Right atrium auricular region (tissue), 2 donors: ENCODE measurements around the gene NMB. TPM values are rescaled to one million over a fixed set of nuclear protein-coding genes. Genes with fewer than 3 reads are reported as not detected.

Experiments used
- DNase-seq: peaks from one replicate; pipeline ENCODE4 v3.0.0-alpha.2; 2019; ENCODE audit warnings: low spot score
- H3K27ac ChIP-seq, 2 donors: fragments of 200-600 bp; sonication (generic); 1 replicate in 1 of 2; 2 replicates in 1 of 2; pipeline ENCODE4 v1.5.1; 2016 to 2019
- H3K27me3 ChIP-seq, 2 donors: fragments of 200-600 bp; sonication (generic); one replicate each; pipeline versions ENCODE4 v1.5.1 to v1.6.0; 2017 to 2019
- H3K36me3 ChIP-seq: fragments of 200-600 bp; sonication (generic); one replicate; pipeline ENCODE4 v1.5.1; 2016
- H3K4me1 ChIP-seq, 2 donors: fragments of 200-600 bp; sonication (generic); one replicate each; pipeline versions ENCODE4 v1.5.1 to v1.6.0; 2017 to 2019
- H3K4me3 ChIP-seq, 2 donors: fragments of 200-600 bp; sonication (generic); 1 replicate in 1 of 2; 2 replicates in 1 of 2; pipeline ENCODE4 v1.5.1; 2017 to 2019; ENCODE audit warnings: mild to moderate bottlenecking in 1 of 2, moderate library complexity in 1 of 2
- H3K9me3 ChIP-seq, 2 donors: fragments of 200-600 bp; sonication (generic); one replicate each; pipeline ENCODE4 v1.5.1; 2019
- total RNA-seq, 2 donors: library from RNA; depleted of rRNA; stranded (reverse); fragments of >200 nt; gene quantifications; one replicate each; pipeline ENCODE4 v1.1.0, GENCODE V29; 2016
- TF ChIP-seq, protein P1 (sequence below), 2 donors: fragments of 200-600 bp; sonication (generic); IDR thresholded peaks; one replicate each; pipeline ENCODE4 v1.5.1; 2019; ENCODE audit warnings: antibody characterized with exemption in 2 of 2

NMB gene
- total RNA-seq, 2 donors from 2014 or later, result 1.0 to 6.3 TPM

DNA sequence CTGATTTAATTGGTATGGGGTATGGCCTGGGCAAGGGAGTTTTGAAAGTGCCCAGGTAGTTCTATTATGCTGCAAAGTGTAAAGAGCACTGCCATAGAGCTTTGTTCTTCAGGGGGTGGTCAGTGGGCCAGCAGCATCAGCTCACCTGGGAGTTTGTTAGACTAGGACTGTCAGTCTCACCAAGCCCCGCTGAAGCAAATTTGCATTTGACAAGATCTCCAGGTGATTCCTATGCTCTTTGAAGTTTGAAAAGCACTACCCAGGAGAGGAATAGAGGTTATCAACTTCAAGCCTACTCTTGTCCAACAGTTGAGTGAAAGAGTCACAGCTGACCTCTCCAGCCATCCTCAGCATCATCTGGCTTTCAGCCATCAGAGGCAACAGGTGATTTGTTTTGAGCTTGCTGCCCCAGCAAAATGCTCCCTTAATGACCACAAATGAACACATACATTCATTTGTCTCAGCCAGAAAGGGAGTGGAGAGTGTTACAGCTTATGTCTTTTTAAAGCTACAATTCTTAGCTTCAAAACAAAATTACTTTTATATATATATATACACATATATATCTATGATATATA is 49.2 kb downstream of the NMB start:
- H3K9me3 ChIP-seq, result no peaks in the 10 kb centered on the region
- no peaks in the 10 kb centered on the region for H3K36me3 ChIP-seq
- TF ChIP-seq, protein P1, sequence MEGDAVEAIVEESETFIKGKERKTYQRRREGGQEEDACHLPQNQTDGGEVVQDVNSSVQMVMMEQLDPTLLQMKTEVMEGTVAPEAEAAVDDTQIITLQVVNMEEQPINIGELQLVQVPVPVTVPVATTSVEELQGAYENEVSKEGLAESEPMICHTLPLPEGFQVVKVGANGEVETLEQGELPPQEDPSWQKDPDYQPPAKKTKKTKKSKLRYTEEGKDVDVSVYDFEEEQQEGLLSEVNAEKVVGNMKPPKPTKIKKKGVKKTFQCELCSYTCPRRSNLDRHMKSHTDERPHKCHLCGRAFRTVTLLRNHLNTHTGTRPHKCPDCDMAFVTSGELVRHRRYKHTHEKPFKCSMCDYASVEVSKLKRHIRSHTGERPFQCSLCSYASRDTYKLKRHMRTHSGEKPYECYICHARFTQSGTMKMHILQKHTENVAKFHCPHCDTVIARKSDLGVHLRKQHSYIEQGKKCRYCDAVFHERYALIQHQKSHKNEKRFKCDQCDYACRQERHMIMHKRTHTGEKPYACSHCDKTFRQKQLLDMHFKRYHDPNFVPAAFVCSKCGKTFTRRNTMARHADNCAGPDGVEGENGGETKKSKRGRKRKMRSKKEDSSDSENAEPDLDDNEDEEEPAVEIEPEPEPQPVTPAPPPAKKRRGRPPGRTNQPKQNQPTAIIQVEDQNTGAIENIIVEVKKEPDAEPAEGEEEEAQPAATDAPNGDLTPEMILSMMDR (IDR thresholded peaks at IDR 0.05), result no peak
- no peaks in the 10 kb centered on the region for H3K27me3 ChIP-seq
- peaks cover 0 to 6% of the 10 kb centered on the region in 2 donors for H3K4me1 ChIP-seq
- DNase-seq, result no peak
- H3K27ac ChIP-seq, result no peak overlapping the region
- no peak overlapping the region for H3K4me3 ChIP-seq

- H3K27me3 ChIP-seq, result no peaks in the 10 kb centered on the region
- no peaks in the 10 kb centered on the region for H3K9me3 ChIP-seq
- no peak for DNase-seq
- no peaks in the 10 kb centered on the region for H3K36me3 ChIP-seq
- H3K4me1 ChIP-seq, result peaks cover 0 to 10% of the 10 kb centered on the region in 2 donors
- H3K27ac ChIP-seq, result no peak overlapping the region
- TF ChIP-seq, protein P1 (IDR thresholded peaks at IDR 0.05), result no peak
- no peak overlapping the region for H3K4me3 ChIP-seq
Observed at GRCh38 chr15:84606653-84607120, 51.3 kb downstream of the NMB start.

- no peaks in the 10 kb centered on the region for H3K9me3 ChIP-seq
- H3K4me3 ChIP-seq, result no peak overlapping the region
- H3K4me1 ChIP-seq, result peaks cover 0 to 14% of the 10 kb centered on the region in 2 donors
- H3K27ac ChIP-seq, result no peak overlapping the region
- no peaks in the 10 kb centered on the region for H3K36me3 ChIP-seq
- no peak for DNase-seq
- TF ChIP-seq, protein P1 (IDR thresholded peaks at IDR 0.05), result no peak
- H3K27me3 ChIP-seq, result no peaks in the 10 kb centered on the region
Observed at GRCh38 chr15:84605554-84605882, 52.5 kb downstream of the NMB start.

Other genes starting within 250 kb of the NMB start
- 1 to 10 TPM; 4.9 to 5.6 TPM for gene ZSCAN2, start 57.2 kb downstream of the NMB start, total RNA-seq
- 10 to 100 TPM in 1 of 2 donors, 1 to 10 TPM in 1; 5.3 to 12.0 TPM for gene WDR73, start 3.9 kb downstream of the NMB start, total RNA-seq
- 10 to 100 TPM; 79.7 to 81.2 TPM for gene SEC11A, start 57.9 kb upstream of the NMB start, total RNA-seq
- gene ZNF592, start 90.4 kb upstream of the NMB start, total RNA-seq, result 10 to 100 TPM in 1 of 2 donors, 1 to 10 TPM in 1; 9.7 to 18.4 TPM
- 10 to 100 TPM; 51.0 to 99.0 TPM for gene ALPK3, start 159.2 kb upstream of the NMB start, total RNA-seq
- gene SLC28A1, start 226.5 kb upstream of the NMB start, total RNA-seq, result under 1 TPM in 1 of 2 donors, not detected in 1; 0.12 TPM